GM23338 (cell line): ENCODE data around the gene VTA1.

Experiments
- EZH2 ChIP-seq: fragments of 200-600 bp; sonication (generic); IDR thresholded peaks from one replicate; pipeline ENCODE4 v1.8.0; 2017; ENCODE audit warnings: antibody characterized with exemption, mild to moderate bottlenecking, low read depth; ENCODE audit not compliant: unreplicated experiment
- EZH2phosphoT487 ChIP-seq: fragments of 200-600 bp; sonication (generic); IDR thresholded peaks from one replicate; pipeline ENCODE4 v1.8.1; 2018; ENCODE audit warnings: antibody characterized with exemption; ENCODE audit not compliant: unreplicated experiment
- JUNB ChIP-seq: IDR thresholded peaks from one replicate; pipeline ENCODE4 v1.6.1; 2016; ENCODE audit warnings: antibody characterized with exemption; ENCODE audit not compliant: unreplicated experiment
- POLR2AphosphoS5 ChIP-seq: IDR thresholded peaks from 2 replicates; pipeline ENCODE4 v1.6.1; 2016; ENCODE audit warnings: antibody characterized with exemption, low read depth
- ZNF331 ChIP-seq: fragments of 250-450 bp; sonication (Bioruptor Pico); IDR thresholded peaks from 2 replicates; pipeline ENCODE4 v1.5.0; 2020; ENCODE audit warnings: low read depth, mild to moderate bottlenecking, moderate library complexity
- TF ChIP-seq, protein P1 (sequence below), 2 experiments: fragments of 200-600 bp in 1 of 2; sonication (generic) in 1 of 2; conservative IDR thresholded peaks; 2 replicates each; pipeline versions ENCODE4 v1.5.1 to v1.6.1; 2016 to 2017; ENCODE audit warnings: antibody characterized with exemption in 2 of 2, low read depth in 2 of 2, mild to moderate bottlenecking in 2 of 2, moderate library complexity in 1 of 2

DNA sequence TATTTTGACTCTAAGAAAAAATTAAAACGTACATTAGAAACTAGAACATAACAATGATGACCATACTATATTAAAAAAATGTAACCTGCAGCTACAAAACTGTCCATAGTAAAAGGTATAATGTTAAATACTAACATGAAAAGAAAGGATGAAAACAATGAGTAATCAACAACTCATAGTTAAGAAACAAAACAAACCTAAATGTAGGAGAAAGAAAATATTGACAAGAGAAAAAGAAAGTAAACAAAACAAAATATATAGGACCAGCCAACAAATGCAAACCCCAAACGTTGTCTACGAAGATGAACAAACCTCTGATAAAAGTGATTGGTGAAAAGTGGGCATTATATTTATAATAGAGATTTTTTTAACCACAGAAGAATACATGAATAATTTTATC is 113.7 kb downstream of the VTA1 start:
- TF ChIP-seq, protein P1, sequence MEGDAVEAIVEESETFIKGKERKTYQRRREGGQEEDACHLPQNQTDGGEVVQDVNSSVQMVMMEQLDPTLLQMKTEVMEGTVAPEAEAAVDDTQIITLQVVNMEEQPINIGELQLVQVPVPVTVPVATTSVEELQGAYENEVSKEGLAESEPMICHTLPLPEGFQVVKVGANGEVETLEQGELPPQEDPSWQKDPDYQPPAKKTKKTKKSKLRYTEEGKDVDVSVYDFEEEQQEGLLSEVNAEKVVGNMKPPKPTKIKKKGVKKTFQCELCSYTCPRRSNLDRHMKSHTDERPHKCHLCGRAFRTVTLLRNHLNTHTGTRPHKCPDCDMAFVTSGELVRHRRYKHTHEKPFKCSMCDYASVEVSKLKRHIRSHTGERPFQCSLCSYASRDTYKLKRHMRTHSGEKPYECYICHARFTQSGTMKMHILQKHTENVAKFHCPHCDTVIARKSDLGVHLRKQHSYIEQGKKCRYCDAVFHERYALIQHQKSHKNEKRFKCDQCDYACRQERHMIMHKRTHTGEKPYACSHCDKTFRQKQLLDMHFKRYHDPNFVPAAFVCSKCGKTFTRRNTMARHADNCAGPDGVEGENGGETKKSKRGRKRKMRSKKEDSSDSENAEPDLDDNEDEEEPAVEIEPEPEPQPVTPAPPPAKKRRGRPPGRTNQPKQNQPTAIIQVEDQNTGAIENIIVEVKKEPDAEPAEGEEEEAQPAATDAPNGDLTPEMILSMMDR (conservative IDR thresholded peaks at IDR 0.05; ENCODE audit: low read depth in 2 of 2): no peak
- TF ChIP-seq EZH2 (no peak), EZH2phosphoT487 (no peak), POLR2AphosphoS5 (no peak), ZNF331 (CRISPR knock-in tag) (no peak), JUNB (no peak)
